SK-N-SH (cell line): Measurements from ENCODE around the gene MASP1.

Experiments used
- CTCF ChIP-seq: fragments of 200-600 bp; sonication (generic); IDR thresholded peaks from 2 replicates; pipeline ENCODE4 v1.6.1; 2017; ENCODE audit warnings: antibody characterized with exemption, mild to moderate bottlenecking, moderate library complexity
- EZH2phosphoT487 ChIP-seq: fragments of 200-600 bp; sonication (generic); IDR thresholded peaks from 2 replicates; pipeline ENCODE4 v1.6.1; 2017; ENCODE audit warnings: low read depth, mixed run types, mild to moderate bottlenecking, antibody characterized with exemption, moderate library complexity, borderline replicate concordance
- FOSL2 ChIP-seq: IDR thresholded peaks from 2 replicates; pipeline ENCODE4 v1.4.0; 2012; ENCODE audit warnings: low read depth, mild to moderate bottlenecking, moderate library complexity, borderline replicate concordance
- GATA2 ChIP-seq: sonication (generic); formaldehyde crosslinking; IDR thresholded peaks from 2 replicates; pipeline ENCODE4 v1.5.0; 2020; ENCODE audit warnings: mild to moderate bottlenecking, missing genetic modification reagents
- MXI1 ChIP-seq: IDR thresholded peaks from 2 replicates; pipeline ENCODE4 v1.6.1; 2012; ENCODE audit warnings: mild to moderate bottlenecking, low read depth, low read length, improper control_type of control experiment
- RAD21 ChIP-seq: IDR thresholded peaks from 2 replicates; pipeline ENCODE4 v1.6.1; 2012; ENCODE audit warnings: mild to moderate bottlenecking, low read length
- RCOR1 ChIP-seq: fragments of 150-350 bp; IDR thresholded peaks from 2 replicates; pipeline ENCODE4 v1.6.1; 2017; ENCODE audit warnings: antibody characterized with exemption, low read length
- RFX5 ChIP-seq: IDR thresholded peaks from 2 replicates; pipeline ENCODE4 v1.6.1; 2012; ENCODE audit warnings: mild to moderate bottlenecking, improper control_type of control experiment, low read length
- SMC3 ChIP-seq: IDR thresholded peaks from 2 replicates; pipeline ENCODE4 v1.6.1; 2012; ENCODE audit warnings: low read depth, low read length, improper control_type of control experiment
- TAF1 ChIP-seq: IDR thresholded peaks from 2 replicates; pipeline ENCODE4 v1.6.1; 2012; ENCODE audit warnings: low read depth, mild to moderate bottlenecking, low read length, moderate library complexity, borderline replicate concordance
- TCF12 ChIP-seq: IDR thresholded peaks from 2 replicates; pipeline ENCODE4 v1.4.0; 2012
- USF2 ChIP-seq: fragments of 150-350 bp; IDR thresholded peaks from 2 replicates; pipeline ENCODE4 v1.6.1; 2017; ENCODE audit warnings: antibody characterized with exemption, low read length, low read depth, borderline replicate concordance

GRCh38 chr3:187286467-187287059 lies 5.0 kb downstream of the MASP1 start:
- TF ChIP-seq RFX5 (no peak), CTCF (no peak), MXI1 (no peak), TCF12 (no peak), TAF1 (no peak), GATA2 (CRISPR knock-in tag) (no peak), RAD21 (no peak), USF2 (no peak), RCOR1 (no peak), FOSL2 (no peak), EZH2phosphoT487 (no peak), SMC3 (no peak)
